ENCODE results near the gene PPP1R12B. TPM values are rescaled to one million over a fixed set of nuclear protein-coding genes. Genes with fewer than 3 reads are reported as not detected.

Gene PPP1R12B
- total and polyA plus RNA-seq, 8 donors, result 4.4 to 29.4 (median 13.7) TPM

- intact Hi-C loops (cut with DNase I), result no loop called here
- H3K4me3 ChIP-seq, result no peak overlapping the region
- TF ChIP-seq CTCF (IDR thresholded peaks at IDR 0.05), result no peak
- no peak overlapping the region for H3K27ac ChIP-seq
- no peaks in the 10 kb centered on the region for H3K9me3 ChIP-seq
- DNase-seq (no peak), FAIRE-seq (no peak), ATAC-seq (no peak)
- H3K36me3 ChIP-seq, result no peaks in the 10 kb centered on the region
- H3K4me1 ChIP-seq, result no peaks in the 10 kb centered on the region
- H3K27me3 ChIP-seq, result no peaks in the 10 kb centered on the region
- 95 to 96% methylated on average over 2 of the region's 2 CpGs for WGBS, 2 donors
Measured at GRCh38 chr1:202565890-202566602, 217.5 kb downstream of the PPP1R12B start.

GRCh38 chr1:202567738-202568137, 219.2 kb downstream of the PPP1R12B start:
- FAIRE-seq (no peak), ATAC-seq (no peak), DNase-seq (no peak)
- TF ChIP-seq CTCF (IDR thresholded peaks at IDR 0.05), result no peak
- WGBS, 2 donors, result 89 to 91% methylated on average over 4 of the region's 4 CpGs
- no peaks in the 10 kb centered on the region for H3K4me1 ChIP-seq
- H3K9me3 ChIP-seq, result no peaks in the 10 kb centered on the region
- intact Hi-C loops (cut with DNase I), result no loop called here
- H3K27me3 ChIP-seq, result no peaks in the 10 kb centered on the region
- no peaks in the 10 kb centered on the region for H3K36me3 ChIP-seq
- no peak overlapping the region for H3K27ac ChIP-seq
- H3K4me3 ChIP-seq, result no peak overlapping the region

- no peak for DNase-seq
- intact Hi-C loops (cut with DNase I), result no loop called here
- TF ChIP-seq CTCF (IDR thresholded peaks at IDR 0.05), result no peak
- no peaks in the 10 kb centered on the region for H3K9me3 ChIP-seq
- no peak for FAIRE-seq
- no peaks in the 10 kb centered on the region for H3K27me3 ChIP-seq
- ATAC-seq, result no peak
- no peaks in the 10 kb centered on the region for H3K4me1 ChIP-seq
- H3K27ac ChIP-seq, result no peak overlapping the region
- H3K4me3 ChIP-seq, result no peak overlapping the region
- WGBS, 2 donors, result 85 to 87% methylated on average over 2 of the region's 2 CpGs
- H3K36me3 ChIP-seq, result no peaks in the 10 kb centered on the region
Measured at GRCh38 chr1:202568410-202568809, 219.9 kb downstream of the PPP1R12B start.

GRCh38 chr1:202568826-202569225, 220.3 kb downstream of the PPP1R12B start:
- Histone ChIP-seq H3K9me3 (no peaks in the 10 kb centered on the region), H3K4me3 (no peak overlapping the region), H3K36me3 (no peaks in the 10 kb centered on the region), H3K27me3 (no peaks in the 10 kb centered on the region), H3K27ac (no peak overlapping the region), H3K4me1 (no peaks in the 10 kb centered on the region)
- 88% methylated on average over 4 of the region's 4 CpGs for WGBS, 2 donors
- intact Hi-C loops (cut with DNase I), result no loop called here
- DNase-seq (no peak), FAIRE-seq (no peak), ATAC-seq (no peak)
- no peak for TF ChIP-seq CTCF (IDR thresholded peaks at IDR 0.05)
